Measurements from ENCODE around the gene VAPA. TPM values are rescaled to one million over a fixed set of nuclear protein-coding genes. Genes with fewer than 3 reads are reported as not detected.
A peak's percentile ranks its signal among the peaks of the same experiment; 100 is the strongest.

Gene VAPA
- polyA plus RNA-seq, 1 donor (not counting 4 experiments of a cell fraction or from before 2014, with no cell fraction given): 350 TPM

DNA sequence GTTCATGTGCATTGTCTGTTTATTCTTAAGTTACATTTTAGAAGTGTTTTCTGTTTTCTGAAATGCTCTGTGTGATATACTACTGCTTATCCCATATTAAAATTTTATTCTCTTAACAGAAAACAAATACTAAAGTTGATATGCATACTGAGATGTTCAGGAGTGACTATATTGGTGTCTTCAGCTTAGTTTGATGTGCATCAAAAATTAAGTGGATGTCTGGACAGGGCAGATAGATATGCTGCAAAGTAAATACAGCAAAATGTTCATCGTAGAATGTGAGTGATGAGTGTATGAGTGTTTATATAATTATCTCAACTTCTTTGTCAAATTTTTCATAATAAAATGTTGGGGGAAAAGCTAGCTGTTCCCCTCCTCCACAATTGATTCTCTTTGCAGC, 13.2 kb downstream of the VAPA start:
- peaks cover 98% of the 10 kb centered on the region for H3K79me2 ChIP-seq (ENCODE audit: control insufficient read depth, insufficient read depth, low read length)
- H3K9me3 ChIP-seq (ENCODE audit: control insufficient read depth, low read depth, low read length): no peaks in the 10 kb centered on the region
- H3K9me1 ChIP-seq (ENCODE audit: control insufficient read depth, extremely low read depth, insufficient read depth, low read length): peaks cover 3% of the 10 kb centered on the region
- H3K36me3 ChIP-seq (ENCODE audit: control insufficient read depth in 2 of 2, extremely low read depth in 1 of 2, insufficient read depth in 2 of 2, low read length in 2 of 2): no peaks in the 10 kb centered on the region
- H3K4me3 ChIP-seq (ENCODE audit: control insufficient read depth in 2 of 3, extremely low read depth in 1 of 3, insufficient read depth in 2 of 3, low read depth in 1 of 3, low read length in 3 of 3): no peak overlapping the region
- dilution Hi-C loops (cut with MboI; ENCODE audit: extremely low pct_ligation_motif_present, low sequenced_read_pairs): no loop called here
- no peak overlapping the region for H3K4me2 ChIP-seq (ENCODE audit: control insufficient read depth, extremely low read depth, insufficient read depth, low read depth, low read length)
- no peak overlapping the region for H2AFZ ChIP-seq (ENCODE audit: control insufficient read depth, low read length)
- FAIRE-seq (no peak), DNase-seq (ENCODE audit: low read depth, low spot score) (no peak)
- no peak overlapping the region for H3K27ac ChIP-seq (ENCODE audit: control insufficient read depth, insufficient read depth, low read length)
- peaks cover 36% of the 10 kb centered on the region for H3K4me1 ChIP-seq (ENCODE audit: control insufficient read depth, extremely low read depth, insufficient read depth, low read length)
- H3K9ac ChIP-seq (ENCODE audit: control insufficient read depth, extremely low read depth, insufficient read depth, low read length): no peak overlapping the region
- H3K27me3 ChIP-seq (ENCODE audit: control insufficient read depth, extremely low read depth, insufficient read depth, low read length): no peaks in the 10 kb centered on the region
- H4K20me1 ChIP-seq (ENCODE audit: control insufficient read depth, extremely low read depth, insufficient read depth, low read length): peaks cover 16% of the 10 kb centered on the region
- TF ChIP-seq, protein P1, sequence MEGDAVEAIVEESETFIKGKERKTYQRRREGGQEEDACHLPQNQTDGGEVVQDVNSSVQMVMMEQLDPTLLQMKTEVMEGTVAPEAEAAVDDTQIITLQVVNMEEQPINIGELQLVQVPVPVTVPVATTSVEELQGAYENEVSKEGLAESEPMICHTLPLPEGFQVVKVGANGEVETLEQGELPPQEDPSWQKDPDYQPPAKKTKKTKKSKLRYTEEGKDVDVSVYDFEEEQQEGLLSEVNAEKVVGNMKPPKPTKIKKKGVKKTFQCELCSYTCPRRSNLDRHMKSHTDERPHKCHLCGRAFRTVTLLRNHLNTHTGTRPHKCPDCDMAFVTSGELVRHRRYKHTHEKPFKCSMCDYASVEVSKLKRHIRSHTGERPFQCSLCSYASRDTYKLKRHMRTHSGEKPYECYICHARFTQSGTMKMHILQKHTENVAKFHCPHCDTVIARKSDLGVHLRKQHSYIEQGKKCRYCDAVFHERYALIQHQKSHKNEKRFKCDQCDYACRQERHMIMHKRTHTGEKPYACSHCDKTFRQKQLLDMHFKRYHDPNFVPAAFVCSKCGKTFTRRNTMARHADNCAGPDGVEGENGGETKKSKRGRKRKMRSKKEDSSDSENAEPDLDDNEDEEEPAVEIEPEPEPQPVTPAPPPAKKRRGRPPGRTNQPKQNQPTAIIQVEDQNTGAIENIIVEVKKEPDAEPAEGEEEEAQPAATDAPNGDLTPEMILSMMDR (optimal IDR thresholded peaks at IDR 0.05 in 1 of 3, IDR thresholded peaks at IDR 0.05 in 1 of 3, conservative IDR thresholded peaks at IDR 0.05 in 1 of 3; ENCODE audit: extremely low read depth in 1 of 3, insufficient read depth in 2 of 3, low read length in 3 of 3): no peak
- no peak for TF ChIP-seq EZH2 (IDR thresholded peaks at IDR 0.05; ENCODE audit: low read length)

DNA sequence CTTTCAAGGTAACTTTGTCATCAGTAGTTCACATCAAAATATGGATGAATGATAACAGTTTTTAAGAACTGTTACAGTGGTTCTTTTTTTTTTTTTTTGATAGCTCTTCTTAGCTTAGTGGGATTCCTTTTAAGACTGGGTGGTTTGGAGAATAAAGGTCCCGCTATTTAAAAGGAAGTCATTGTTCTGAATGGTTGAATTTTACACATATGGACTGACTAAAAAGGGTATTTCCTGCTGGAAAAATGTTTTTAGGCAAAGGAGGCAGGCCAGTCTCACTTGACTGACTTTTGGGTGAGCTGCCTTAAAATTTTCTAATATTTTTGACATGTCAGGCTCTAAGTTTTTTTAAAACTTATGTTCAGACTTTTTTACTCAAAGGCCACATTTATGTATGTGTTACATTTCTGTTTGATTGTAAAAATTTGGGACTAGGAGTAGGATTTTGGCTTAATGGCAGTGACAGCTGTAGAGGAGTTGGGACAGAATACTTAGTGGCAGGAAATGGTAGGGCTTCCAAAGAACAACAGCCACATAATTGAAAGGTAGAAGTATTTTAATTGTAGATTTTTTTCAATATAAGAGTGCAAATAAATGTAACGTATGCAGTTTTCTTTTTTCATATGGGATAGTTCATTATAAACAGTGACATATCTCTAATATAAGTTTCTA, 13.7 kb downstream of the VAPA start:
- H4K20me1 ChIP-seq (ENCODE audit: control insufficient read depth, extremely low read depth, insufficient read depth, low read length): peaks cover 12% of the 10 kb centered on the region
- peaks cover 98% of the 10 kb centered on the region for H3K79me2 ChIP-seq (ENCODE audit: control insufficient read depth, insufficient read depth, low read length)
- TF ChIP-seq, protein P1 (optimal IDR thresholded peaks at IDR 0.05 in 1 of 3, IDR thresholded peaks at IDR 0.05 in 1 of 3, conservative IDR thresholded peaks at IDR 0.05 in 1 of 3; ENCODE audit: extremely low read depth in 1 of 3, insufficient read depth in 2 of 3, low read length in 3 of 3): no peak
- no peak for TF ChIP-seq EZH2 (IDR thresholded peaks at IDR 0.05; ENCODE audit: low read length)
- H3K4me1 ChIP-seq (ENCODE audit: control insufficient read depth, extremely low read depth, insufficient read depth, low read length): peaks cover 36% of the 10 kb centered on the region
- FAIRE-seq (no peak), DNase-seq (ENCODE audit: low read depth, low spot score) (no peak)
- dilution Hi-C loops (cut with MboI; ENCODE audit: extremely low pct_ligation_motif_present, low sequenced_read_pairs): no loop called here
- no peaks in the 10 kb centered on the region for H3K27me3 ChIP-seq (ENCODE audit: control insufficient read depth, extremely low read depth, insufficient read depth, low read length)
- no peak overlapping the region for H2AFZ ChIP-seq (ENCODE audit: control insufficient read depth, low read length)
- H3K27ac ChIP-seq (ENCODE audit: control insufficient read depth, insufficient read depth, low read length): peak overlapping the region; percentile 71
- H3K9ac ChIP-seq (ENCODE audit: control insufficient read depth, extremely low read depth, insufficient read depth, low read length): no peak overlapping the region
- no peak overlapping the region for H3K4me3 ChIP-seq (ENCODE audit: control insufficient read depth in 2 of 3, extremely low read depth in 1 of 3, insufficient read depth in 2 of 3, low read depth in 1 of 3, low read length in 3 of 3)
- peaks cover 3% of the 10 kb centered on the region for H3K9me1 ChIP-seq (ENCODE audit: control insufficient read depth, extremely low read depth, insufficient read depth, low read length)
- H3K9me3 ChIP-seq (ENCODE audit: control insufficient read depth, low read depth, low read length): no peaks in the 10 kb centered on the region
- no peaks in the 10 kb centered on the region for H3K36me3 ChIP-seq (ENCODE audit: control insufficient read depth in 2 of 2, extremely low read depth in 1 of 2, insufficient read depth in 2 of 2, low read length in 2 of 2)
- peak overlapping the region; percentile 79 for H3K4me2 ChIP-seq (ENCODE audit: control insufficient read depth, extremely low read depth, insufficient read depth, low read depth, low read length)
